ENCODE measurements around the gene ACTL6B.

DNA sequence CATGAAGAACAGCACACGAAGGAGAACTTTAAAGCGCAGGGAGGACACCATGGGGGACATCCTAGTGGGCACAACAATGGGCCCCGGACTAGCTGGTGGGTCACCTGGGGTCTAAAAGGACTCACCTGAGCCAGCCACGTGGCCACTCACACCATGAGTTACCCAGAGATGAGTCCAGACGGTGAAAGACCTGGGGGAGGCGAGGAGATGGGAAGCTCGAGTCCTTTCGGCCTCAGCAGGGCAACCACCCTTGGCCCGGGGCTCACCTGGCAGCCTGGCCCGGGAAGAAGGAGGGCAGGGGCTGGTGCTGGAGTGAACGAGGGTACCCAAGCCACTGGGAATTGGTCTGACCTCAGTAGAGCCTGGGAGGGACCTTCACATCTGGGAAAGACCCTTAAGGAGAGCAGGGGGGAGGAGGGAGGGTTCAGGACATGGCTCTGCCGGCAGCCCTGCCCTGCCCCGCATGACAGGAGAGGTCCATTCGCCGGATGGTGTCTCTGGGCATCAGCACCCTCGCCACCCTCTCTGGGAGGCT is 32.1 kb upstream of the ACTL6B start:
- TF ChIP-seq, protein P1, sequence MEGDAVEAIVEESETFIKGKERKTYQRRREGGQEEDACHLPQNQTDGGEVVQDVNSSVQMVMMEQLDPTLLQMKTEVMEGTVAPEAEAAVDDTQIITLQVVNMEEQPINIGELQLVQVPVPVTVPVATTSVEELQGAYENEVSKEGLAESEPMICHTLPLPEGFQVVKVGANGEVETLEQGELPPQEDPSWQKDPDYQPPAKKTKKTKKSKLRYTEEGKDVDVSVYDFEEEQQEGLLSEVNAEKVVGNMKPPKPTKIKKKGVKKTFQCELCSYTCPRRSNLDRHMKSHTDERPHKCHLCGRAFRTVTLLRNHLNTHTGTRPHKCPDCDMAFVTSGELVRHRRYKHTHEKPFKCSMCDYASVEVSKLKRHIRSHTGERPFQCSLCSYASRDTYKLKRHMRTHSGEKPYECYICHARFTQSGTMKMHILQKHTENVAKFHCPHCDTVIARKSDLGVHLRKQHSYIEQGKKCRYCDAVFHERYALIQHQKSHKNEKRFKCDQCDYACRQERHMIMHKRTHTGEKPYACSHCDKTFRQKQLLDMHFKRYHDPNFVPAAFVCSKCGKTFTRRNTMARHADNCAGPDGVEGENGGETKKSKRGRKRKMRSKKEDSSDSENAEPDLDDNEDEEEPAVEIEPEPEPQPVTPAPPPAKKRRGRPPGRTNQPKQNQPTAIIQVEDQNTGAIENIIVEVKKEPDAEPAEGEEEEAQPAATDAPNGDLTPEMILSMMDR (IDR thresholded peaks at IDR 0.05; ENCODE audit: poor library complexity), result no peak
- no peak for TF ChIP-seq EZH2phosphoT487 (IDR thresholded peaks at IDR 0.05; ENCODE audit: low read depth, severe bottlenecking, unreplicated experiment)

All from hepatocyte (in vitro differentiated cells).